OCI-LY7 (cell line): ENCODE data around the gene PODN. TPM values are rescaled to one million over a fixed set of nuclear protein-coding genes. Genes with fewer than 3 reads are reported as not detected.

Experiments used
- BruUV-seq: library from RNA; stranded (reverse); fragments of 400-500 nt; replicated peaks from 2 replicates; lab custom pipeline; 2021; lab: Mats Ljungman, UMichigan
- CTCF ChIA-PET: fragments of 300-600 bp; sonication (Branson Sonifier 250); formaldehyde crosslinking; loops from one replicate; lab custom pipeline; 2022; ENCODE audit warnings: antibody characterized with exemption; ENCODE audit not compliant: unreplicated experiment; lab: Charles Lee
- POLR2A ChIA-PET: fragments of 300-600 bp; sonication (Branson Sonifier 250); formaldehyde crosslinking; loops from one replicate; lab custom pipeline; 2022; ENCODE audit warnings: antibody characterized with exemption; lab: Charles Lee
- DNase-seq: peaks from one replicate; pipeline ENCODE4 v3.0.0-alpha.2; 2015; ENCODE audit warnings: low spot score
- H2AFZ ChIP-seq: fragments of 200-600 bp; sonication (generic), shearing (Covaris generic); 2 replicates; pipeline ENCODE4 v1.6.1; 2014; ENCODE audit warnings: mild to moderate bottlenecking, antibody characterized with exemption, low read length, moderate library complexity
- H3K27ac ChIP-seq: fragments of 200-600 bp; sonication (generic); 2 replicates; pipeline ENCODE4 v1.5.1; 2014; ENCODE audit warnings: mixed run types, low read depth, mild to moderate bottlenecking, moderate library complexity, low read length, inconsistent platforms; ENCODE audit not compliant: poor library complexity, severe bottlenecking
- H3K36me3 ChIP-seq: fragments of 200-600 bp; sonication (generic); 2 replicates; pipeline ENCODE4 v1.6.1; 2014; ENCODE audit warnings: mild to moderate bottlenecking, antibody characterized with exemption, low read length, moderate library complexity, mixed read lengths; ENCODE audit not compliant: insufficient read depth
- H3K4me1 ChIP-seq: fragments of 200-600 bp; sonication (generic); 2 replicates; pipeline ENCODE4 v1.5.1; 2014; ENCODE audit warnings: mild to moderate bottlenecking, low read length; ENCODE audit not compliant: insufficient read depth, poor library complexity, severe bottlenecking
- H3K4me2 ChIP-seq: fragments of 200-600 bp; sonication (generic); 2 replicates; pipeline ENCODE4 v1.6.1; 2014; ENCODE audit warnings: mild to moderate bottlenecking, low read length
- H3K4me3 ChIP-seq: fragments of 200-600 bp; sonication (generic); 2 replicates; pipeline ENCODE4 v1.5.1; 2014; ENCODE audit warnings: mild to moderate bottlenecking, low read depth, low read length; ENCODE audit not compliant: poor library complexity, severe bottlenecking
- H3K79me2 ChIP-seq: fragments of 200-600 bp; sonication (generic); 2 replicates; pipeline ENCODE4 v1.6.1; 2016; ENCODE audit warnings: low read depth, mild to moderate bottlenecking, low read length, moderate library complexity, mixed read lengths; ENCODE audit not compliant: insufficient read depth
- H3K9me2 ChIP-seq: fragments of 200-600 bp; sonication (generic); 2 replicates; pipeline ENCODE4 v1.6.1; 2016; ENCODE audit warnings: mild to moderate bottlenecking, low read length, mixed read lengths; ENCODE audit not compliant: insufficient read depth
- H3K9me3 ChIP-seq: fragments of 200-600 bp; sonication (generic); 2 replicates; pipeline ENCODE4 v1.6.1; 2014; ENCODE audit warnings: mild to moderate bottlenecking, mixed run types, low read length, mixed read lengths
- H4K20me1 ChIP-seq: fragments of 200-600 bp; sonication (generic); 2 replicates; pipeline ENCODE4 v1.6.1; 2014; ENCODE audit warnings: mild to moderate bottlenecking, antibody characterized with exemption, low read length, moderate library complexity, mixed read lengths; ENCODE audit not compliant: insufficient read depth
- EZH2phosphoT487 ChIP-seq: fragments of 200-600 bp; sonication (generic); IDR thresholded peaks from 2 replicates; pipeline ENCODE4 v1.6.1; 2018; ENCODE audit warnings: low read depth, borderline replicate concordance, mild to moderate bottlenecking, mixed run types, antibody characterized with exemption, low read length, moderate library complexity, mixed read lengths
- intact Hi-C: fragments of 100-400 bp; cut with micrococcal nuclease; formaldehyde crosslinking; loops from one replicate; pipeline ENCODE4 v1.10.0; 2022; ENCODE audit not compliant: unreplicated experiment
- small RNA-seq: library from RNA; depleted of rRNA; stranded (forward); fragments of <200 nt; gene quantifications from one replicate; pipeline ENCODE3, GENCODE V24; 2014
- total RNA-seq, 2 experiments: library from RNA; depleted of rRNA in 1 of 2; stranded (reverse); fragments of >200 nt in 1 of 2; shearing (Covaris generic) in 1 of 2; gene quantifications; 2 replicates each; pipeline ENCODE4 v1.2.3, GENCODE V29; 2014 to 2022
- TF ChIP-seq, protein P1 (sequence below): fragments of 200-600 bp; sonication (generic); conservative IDR thresholded peaks from 2 replicates; pipeline ENCODE4 v1.5.1; 2014; ENCODE audit warnings: mild to moderate bottlenecking, antibody characterized with exemption, low read length, moderate library complexity, mixed read lengths

PODN gene
- total RNA-seq, 2 experiments from 2014 or later: not detected

DNA sequence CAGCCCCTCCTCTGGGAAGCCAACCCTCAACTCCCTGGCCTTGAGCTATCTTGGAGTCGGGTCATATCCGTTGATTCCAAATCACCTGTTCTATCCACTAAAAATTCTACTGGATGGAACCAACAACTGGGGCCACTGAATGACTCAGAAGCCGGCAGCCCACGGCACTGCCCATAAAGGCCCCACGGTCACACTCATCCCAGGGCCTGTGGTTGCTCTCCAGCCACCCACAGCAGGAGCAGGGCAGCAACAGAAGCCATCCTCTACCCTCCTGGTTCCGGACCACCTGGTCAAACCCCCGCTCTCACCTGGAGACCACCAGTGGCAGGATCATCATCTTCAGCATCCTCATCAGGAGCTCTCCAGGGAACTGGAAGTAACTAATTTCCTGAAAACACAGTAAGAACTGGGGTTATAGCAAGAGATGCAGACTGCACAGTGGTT, 72.1 kb downstream of the PODN start:
- DNase-seq: no peak
- Histone ChIP-seq H3K36me3 (no peaks in the 10 kb centered on the region), H3K4me2 (no peak overlapping the region), H4K20me1 (no peaks in the 10 kb centered on the region), H2AFZ (no peak overlapping the region), H3K9me2 (no peaks in the 10 kb centered on the region), H3K9me3 (peaks cover 12% of the 10 kb centered on the region; the same call in 1 of the 2 replicates), H3K79me2 (no peaks in the 10 kb centered on the region), H3K4me1 (no peaks in the 10 kb centered on the region), H3K4me3 (no peak overlapping the region), H3K27ac (no peak overlapping the region)
- BruUV-seq: no TSS peak
- POLR2A ChIA-PET: no interaction called here
- TF ChIP-seq, protein P1, sequence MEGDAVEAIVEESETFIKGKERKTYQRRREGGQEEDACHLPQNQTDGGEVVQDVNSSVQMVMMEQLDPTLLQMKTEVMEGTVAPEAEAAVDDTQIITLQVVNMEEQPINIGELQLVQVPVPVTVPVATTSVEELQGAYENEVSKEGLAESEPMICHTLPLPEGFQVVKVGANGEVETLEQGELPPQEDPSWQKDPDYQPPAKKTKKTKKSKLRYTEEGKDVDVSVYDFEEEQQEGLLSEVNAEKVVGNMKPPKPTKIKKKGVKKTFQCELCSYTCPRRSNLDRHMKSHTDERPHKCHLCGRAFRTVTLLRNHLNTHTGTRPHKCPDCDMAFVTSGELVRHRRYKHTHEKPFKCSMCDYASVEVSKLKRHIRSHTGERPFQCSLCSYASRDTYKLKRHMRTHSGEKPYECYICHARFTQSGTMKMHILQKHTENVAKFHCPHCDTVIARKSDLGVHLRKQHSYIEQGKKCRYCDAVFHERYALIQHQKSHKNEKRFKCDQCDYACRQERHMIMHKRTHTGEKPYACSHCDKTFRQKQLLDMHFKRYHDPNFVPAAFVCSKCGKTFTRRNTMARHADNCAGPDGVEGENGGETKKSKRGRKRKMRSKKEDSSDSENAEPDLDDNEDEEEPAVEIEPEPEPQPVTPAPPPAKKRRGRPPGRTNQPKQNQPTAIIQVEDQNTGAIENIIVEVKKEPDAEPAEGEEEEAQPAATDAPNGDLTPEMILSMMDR: no peak
- no peak for TF ChIP-seq EZH2phosphoT487
- CTCF ChIA-PET: no interaction called here
- intact Hi-C loops: no loop called here

Small RNAs within 50 kb of the gene (small RNA-seq; reads per million reads assigned to genes)
- not detected for gene HIGD1AP11

Other genes starting within 250 kb of the PODN start
- gene ZYG11A, start 219.5 kb upstream of the PODN start, total RNA-seq (2014; rRNA removed; shearing (Covaris generic)): not detected in 2 replicates
- gene ZYG11A, start 219.5 kb upstream of the PODN start, total RNA-seq (2022): not detected in 2 replicates
- gene ECHDC2, start 140.5 kb upstream of the PODN start, total RNA-seq (2014; rRNA removed; shearing (Covaris generic)): not detected in 2 replicates
- gene ECHDC2, start 140.5 kb upstream of the PODN start, total RNA-seq (2022): not detected in 2 replicates
- 63.9 and 65.6 TPM in 2 replicates for gene SCP2, start 134.9 kb upstream of the PODN start, total RNA-seq (2014; rRNA removed; shearing (Covaris generic))
- 75.5 and 77.1 TPM in 2 replicates for gene SCP2, start 134.9 kb upstream of the PODN start, total RNA-seq (2022)
- gene SLC1A7, start 80.4 kb downstream of the PODN start, total RNA-seq (2014; rRNA removed; shearing (Covaris generic)): not detected in 2 replicates
- gene SLC1A7, start 80.4 kb downstream of the PODN start, total RNA-seq (2022): not detected in 2 replicates
- 14.3 and 19.9 TPM in 2 replicates for gene CPT2, start 134.6 kb downstream of the PODN start, total RNA-seq (2014; rRNA removed; shearing (Covaris generic))
- 24.7 and 26.6 TPM in 2 replicates for gene CPT2, start 134.6 kb downstream of the PODN start, total RNA-seq (2022)
- gene CZIB, start 158.4 kb downstream of the PODN start, total RNA-seq (2014; rRNA removed; shearing (Covaris generic)): 51.4 and 67.3 TPM in 2 replicates
- gene CZIB, start 158.4 kb downstream of the PODN start, total RNA-seq (2022): 44.6 and 46.7 TPM in 2 replicates
- gene MAGOH, start 176.3 kb downstream of the PODN start, total RNA-seq (2014; rRNA removed; shearing (Covaris generic)): 93.0 and 98.3 TPM in 2 replicates
- 72.4 and 87.3 TPM in 2 replicates for gene MAGOH, start 176.3 kb downstream of the PODN start, total RNA-seq (2022)